Transverse colon (tissue), 4 donors: ENCODE results near the gene VPS13C. TPM values are rescaled to one million over a fixed set of nuclear protein-coding genes. Genes with fewer than 3 reads are reported as not detected.
A peak's percentile ranks its signal among the peaks of the same experiment; 100 is the strongest.

Experiments
- DNase-seq: peaks from one replicate; pipeline ENCODE4 v3.0.0-alpha.2; 2019
- H3K27ac ChIP-seq, 4 donors: fragments of 200-600 bp; sonication (generic); 2 replicates each; pipeline ENCODE4 v1.5.1; 2016 to 2018; ENCODE audit warnings: inconsistent platforms in 4 of 4
- H3K27me3 ChIP-seq: fragments of 200-600 bp; sonication (generic); 2 replicates; pipeline ENCODE4 v1.5.1; 2017; ENCODE audit warnings: inconsistent platforms
- H3K36me3 ChIP-seq, 4 donors: fragments of 200-600 bp; sonication (generic); 2 replicates each; pipeline ENCODE4 v1.5.1; 2017 to 2019; ENCODE audit warnings: inconsistent platforms in 4 of 4
- H3K4me1 ChIP-seq, 4 donors: fragments of 200-600 bp; sonication (generic); 2 replicates each; pipeline ENCODE4 v1.5.1; 2017 to 2020; ENCODE audit warnings: inconsistent platforms in 4 of 4
- H3K4me3 ChIP-seq, 4 donors: fragments of 200-600 bp; sonication (generic); 1 replicate in 1 of 4; 2 replicates in 3 of 4; pipeline versions ENCODE4 v1.5.1 to v1.6.1; 2017 to 2019; ENCODE audit warnings: inconsistent platforms in 4 of 4
- H3K9me3 ChIP-seq, 2 donors: fragments of 200-600 bp; sonication (generic); 2 replicates each; pipeline ENCODE4 v1.5.1; 2017 to 2019; ENCODE audit warnings: inconsistent platforms in 2 of 2
- EP300 ChIP-seq: sonication (generic); formaldehyde crosslinking; IDR thresholded peaks from one replicate; pipeline ENCODE4 v1.6.1; 2017; ENCODE audit warnings: antibody characterized with exemption, low read depth
- POLR2A ChIP-seq: fragments of 450-650 bp; IDR thresholded peaks from one replicate; pipeline ENCODE4 v1.6.1; 2016; ENCODE audit warnings: antibody characterized with exemption, mild to moderate bottlenecking, moderate library complexity
- POLR2AphosphoS5 ChIP-seq, 3 donors: sonication (generic); formaldehyde crosslinking; IDR thresholded peaks; one replicate each; pipeline ENCODE4 v1.6.1; 2016; ENCODE audit warnings: antibody characterized with exemption in 3 of 3
- WGBS, 2 donors: methylation state at CpG; one replicate each; pipeline ENCODE4 v1.1.5; 2018; ENCODE audit warnings: low coverage in 1 of 2; 5-methylcytosine and 5-hydroxymethylcytosine counted together
- in situ Hi-C, 4 donors: fragments of 200-750 bp; cut with MboI; loops; one replicate each; pipeline versions ENCODE4 v1.15.0 to v1.15.1; 2017; ENCODE audit warnings: low sequenced_read_pairs in 3 of 4, low pct_ligation_motif_present in 1 of 4, low pct_unique_long_range_greater_than_20kb in 1 of 4
- intact Hi-C: fragments of 100-400 bp; cut with DNase I; formaldehyde crosslinking; loops from one replicate; pipeline ENCODE4 v1.15.1; 2023; ENCODE audit warnings: low total_unique reads
- total RNA-seq, 4 donors: library from RNA; depleted of rRNA; stranded (reverse); fragments of >200 nt; gene quantifications; one replicate each; pipeline ENCODE4 v1.1.0, GENCODE V29; 2016
- TF ChIP-seq, protein P1 (sequence below), 5 experiments: fragments of 200-600 bp in 3 of 5; fragments of 450-650 bp in 2 of 5; sonication (generic) in 3 of 5; IDR thresholded peaks; 1 replicate in 2 of 5; 2 replicates in 3 of 5; pipeline ENCODE4 v1.5.1; 2016 to 2017; ENCODE audit warnings: antibody characterized with exemption in 5 of 5, inconsistent platforms in 3 of 5, mild to moderate bottlenecking in 2 of 5, moderate library complexity in 1 of 5

VPS13C gene
- total RNA-seq, 4 donors from 2014 or later: 48.3 to 105 (median 73.2) TPM

GRCh38 chr15:61835029-61835428 lies 225.2 kb downstream of the VPS13C start:
- Histone ChIP-seq H3K4me1 (no peaks in the 10 kb centered on the region), H3K9me3 (no peaks in the 10 kb centered on the region), H3K36me3 (no peaks in the 10 kb centered on the region), H3K4me3 (no peak overlapping the region), H3K27me3 (no peaks in the 10 kb centered on the region), H3K27ac (no peak overlapping the region)
- DNase-seq: no peak
- TF ChIP-seq POLR2A (no peak), EP300 (no peak), POLR2AphosphoS5 (IDR thresholded peaks at IDR 0.05) (no peak)
- TF ChIP-seq, protein P1, sequence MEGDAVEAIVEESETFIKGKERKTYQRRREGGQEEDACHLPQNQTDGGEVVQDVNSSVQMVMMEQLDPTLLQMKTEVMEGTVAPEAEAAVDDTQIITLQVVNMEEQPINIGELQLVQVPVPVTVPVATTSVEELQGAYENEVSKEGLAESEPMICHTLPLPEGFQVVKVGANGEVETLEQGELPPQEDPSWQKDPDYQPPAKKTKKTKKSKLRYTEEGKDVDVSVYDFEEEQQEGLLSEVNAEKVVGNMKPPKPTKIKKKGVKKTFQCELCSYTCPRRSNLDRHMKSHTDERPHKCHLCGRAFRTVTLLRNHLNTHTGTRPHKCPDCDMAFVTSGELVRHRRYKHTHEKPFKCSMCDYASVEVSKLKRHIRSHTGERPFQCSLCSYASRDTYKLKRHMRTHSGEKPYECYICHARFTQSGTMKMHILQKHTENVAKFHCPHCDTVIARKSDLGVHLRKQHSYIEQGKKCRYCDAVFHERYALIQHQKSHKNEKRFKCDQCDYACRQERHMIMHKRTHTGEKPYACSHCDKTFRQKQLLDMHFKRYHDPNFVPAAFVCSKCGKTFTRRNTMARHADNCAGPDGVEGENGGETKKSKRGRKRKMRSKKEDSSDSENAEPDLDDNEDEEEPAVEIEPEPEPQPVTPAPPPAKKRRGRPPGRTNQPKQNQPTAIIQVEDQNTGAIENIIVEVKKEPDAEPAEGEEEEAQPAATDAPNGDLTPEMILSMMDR (IDR thresholded peaks at IDR 0.05): no peak
- WGBS, 2 donors: 75% methylated on average over 9 of the region's 9 CpGs; no CpG with 5 or more reads in 1 of the 2 donors
- intact Hi-C loops (loop anchor here (10.0 kb wide), 2 partner anchors 1250 to 1330 kb away; no protein-coding TSS in a partner anchor), in situ Hi-C loops (loop anchor here in 3 of 4 donors (25.0 kb wide), 3 partner anchors 673 to 1323 kb away; no protein-coding TSS in a partner anchor)

GRCh38 chr15:61834076-61834697 lies 226.1 kb downstream of the VPS13C start:
- no peak overlapping the region for H3K27ac ChIP-seq
- no peaks in the 10 kb centered on the region for H3K36me3 ChIP-seq
- H3K27me3 ChIP-seq: no peaks in the 10 kb centered on the region
- no peaks in the 10 kb centered on the region for H3K9me3 ChIP-seq
- H3K4me3 ChIP-seq: no peak overlapping the region
- intact Hi-C loops (loop anchor here (10.0 kb wide), 2 partner anchors 1249 to 1329 kb away; no protein-coding TSS in a partner anchor), in situ Hi-C loops (loop anchor here in 3 of 4 donors (25.0 kb wide), 3 partner anchors 672 to 1322 kb away; no protein-coding TSS in a partner anchor)
- WGBS, 2 donors: 0 to 26% methylated on average over 1 to 16 of the region's 16 CpGs
- no peaks in the 10 kb centered on the region for H3K4me1 ChIP-seq
- TF ChIP-seq, protein P1 (IDR thresholded peaks at IDR 0.05): peak; percentile 87 to 98 (median 96)
- no peak for TF ChIP-seq EP300
- DNase-seq: peak; percentile 82

DNA sequence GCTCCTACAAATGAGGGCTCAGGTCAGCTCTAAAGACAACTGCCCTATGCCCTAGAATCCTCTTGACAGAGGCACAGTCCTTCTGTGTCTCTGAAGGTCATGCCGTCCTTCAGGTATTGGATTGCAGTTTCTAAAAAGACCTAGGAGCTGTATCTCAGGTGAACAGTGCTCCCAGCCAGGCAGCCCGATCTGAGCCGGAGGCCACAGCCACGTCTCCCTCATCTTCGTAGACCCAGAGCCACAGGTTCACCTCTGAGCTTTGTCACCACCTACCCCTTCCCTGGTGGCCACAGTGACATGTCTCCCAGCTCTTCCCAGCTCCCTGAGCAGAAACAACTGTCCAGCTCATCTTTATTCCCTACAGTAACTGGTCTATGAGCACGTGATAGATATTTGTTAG lies 228.0 kb downstream of the VPS13C start:
- Histone ChIP-seq H3K4me1 (no peaks in the 10 kb centered on the region), H3K9me3 (no peaks in the 10 kb centered on the region), H3K27me3 (no peaks in the 10 kb centered on the region), H3K36me3 (no peaks in the 10 kb centered on the region), H3K4me3 (no peak overlapping the region), H3K27ac (no peak overlapping the region)
- intact Hi-C loops: loop anchor here (10.0 kb wide), 2 partner anchors 1247 to 1327 kb away; no protein-coding TSS in a partner anchor
- WGBS, 2 donors: 72 to 91% methylated on average over 2 to 6 of the region's 6 CpGs
- TF ChIP-seq POLR2A (no peak), EP300 (no peak), POLR2AphosphoS5 (IDR thresholded peaks at IDR 0.05) (no peak)
- TF ChIP-seq, protein P1 (IDR thresholded peaks at IDR 0.05): no peak
- in situ Hi-C loops: loop anchor here in 3 of 4 donors (25.0 kb wide), 3 partner anchors 670 to 1320 kb away; no protein-coding TSS in a partner anchor
- no peak for DNase-seq

- H3K4me1 ChIP-seq: no peaks in the 10 kb centered on the region
- no peak overlapping the region for H3K27ac ChIP-seq
- no peaks in the 10 kb centered on the region for H3K36me3 ChIP-seq
- no peak for TF ChIP-seq POLR2A
- TF ChIP-seq, protein P1 (IDR thresholded peaks at IDR 0.05): no peak
- no peaks in the 10 kb centered on the region for H3K27me3 ChIP-seq
- H3K4me3 ChIP-seq: no peak overlapping the region
- H3K9me3 ChIP-seq: no peaks in the 10 kb centered on the region
- 77% methylated on average over 10 of the region's 10 CpGs; no CpG with 5 or more reads in 1 of the 2 donors for WGBS, 2 donors
- no peak for DNase-seq
- in situ Hi-C loops (loop anchor here in 3 of 4 donors (25.0 kb wide), 3 partner anchors 669 to 1319 kb away; no protein-coding TSS in a partner anchor), intact Hi-C loops (loop anchor here (10.0 kb wide), 2 partner anchors 1247 to 1327 kb away; no protein-coding TSS in a partner anchor)
Observed at GRCh38 chr15:61831505-61831921, 228.7 kb downstream of the VPS13C start.
